Lung (tissue), 12 donors: ENCODE results near the gene GHR. TPM values are rescaled to one million over a fixed set of nuclear protein-coding genes. Genes with fewer than 3 reads are reported as not detected.

ENCODE experiments used
- ATAC-seq: fragments of 200-7000 bp; cut with Tn5 transposase; one replicate; pipeline ENCODE4 v1.9.1; 2020; ENCODE audit warnings: moderate number of reproducible peaks; ENCODE audit not compliant: insufficient read depth, low FRiP score
- DNase-seq, 3 donors: peaks; one replicate each; pipeline ENCODE4 v3.0.0-alpha.2; 2013 to 2017
- H3K27ac ChIP-seq, 2 donors: one replicate each; pipeline ENCODE4 v1.5.1; 2013; ENCODE audit warnings: mild to moderate bottlenecking in 2 of 2, moderate library complexity in 2 of 2, control low read depth in 1 of 2, inconsistent platforms in 1 of 2, low read depth in 1 of 2, low read length in 1 of 2
- H3K27me3 ChIP-seq, 3 donors: one replicate each; pipeline ENCODE4 v1.5.1; 2013; ENCODE audit warnings: low read length in 2 of 3; ENCODE audit not compliant: control insufficient read depth in 3 of 3, insufficient read depth in 3 of 3
- H3K36me3 ChIP-seq, 4 donors: one replicate each; pipeline ENCODE4 v1.5.1; 2013; ENCODE audit warnings: low read length in 4 of 4, mild to moderate bottlenecking in 1 of 4, moderate library complexity in 1 of 4; ENCODE audit not compliant: control insufficient read depth in 4 of 4, insufficient read depth in 4 of 4
- H3K4me1 ChIP-seq, 5 donors: one replicate each; pipeline ENCODE4 v1.5.1; 2013; ENCODE audit warnings: low read length in 5 of 5, mild to moderate bottlenecking in 2 of 5, moderate library complexity in 1 of 5; ENCODE audit not compliant: control insufficient read depth in 5 of 5, insufficient read depth in 5 of 5
- H3K4me3 ChIP-seq: one replicate; pipeline ENCODE4 v1.5.1; 2013; ENCODE audit warnings: mild to moderate bottlenecking, control low read depth, moderate library complexity
- H3K9ac ChIP-seq, 2 donors: one replicate each; pipeline ENCODE4 v1.5.1; 2013; ENCODE audit warnings: low read length in 2 of 2, control low read depth in 1 of 2; ENCODE audit not compliant: insufficient read depth in 1 of 2
- H3K9me3 ChIP-seq, 4 donors: one replicate each; pipeline ENCODE4 v1.5.1; 2013; ENCODE audit warnings: low read length in 3 of 4, mild to moderate bottlenecking in 1 of 4, moderate library complexity in 1 of 4; ENCODE audit not compliant: control insufficient read depth in 4 of 4, insufficient read depth in 3 of 4
- WGBS, 2 donors: extraction: QIAGEN DNeasy Blood & Tissue Kit; methylation state at CpG; one replicate each; pipeline ENCODE4 v1.1.7; 2013; 5-methylcytosine and 5-hydroxymethylcytosine counted together
- polyA plus RNA-seq, 2 donors: library from polyadenylated mRNA; stranded (reverse); fragments of 200-250 nt; gene quantifications; one replicate each; pipeline ENCODE4 v1.2.1, GENCODE V29; 2013
- total RNA-seq, 2 donors: library from RNA; depleted of rRNA in 1 of 2; stranded (reverse); fragments of >200 nt in 1 of 2; gene quantifications; one replicate each; pipeline ENCODE4 v1.2.1, GENCODE V29; 2014 to 2021
- TF ChIP-seq, protein P1 (sequence below): IDR thresholded peaks from 2 replicates; pipeline ENCODE4 v1.5.1; 2012; ENCODE audit warnings: mild to moderate bottlenecking; ENCODE audit errors: control extremely low read depth, extremely low read depth
- donor health status: control.
- donor health status: control.
- donor health status: Bipolar disorder and iron deficiency.
- donor health status: healthy.
- donor health status: DM: yes; HTN: yes; CAD: no.

The GHR gene
- total and polyA plus RNA-seq, 4 donors = 0.98 to 23.8 (median 3.2) TPM

DNA sequence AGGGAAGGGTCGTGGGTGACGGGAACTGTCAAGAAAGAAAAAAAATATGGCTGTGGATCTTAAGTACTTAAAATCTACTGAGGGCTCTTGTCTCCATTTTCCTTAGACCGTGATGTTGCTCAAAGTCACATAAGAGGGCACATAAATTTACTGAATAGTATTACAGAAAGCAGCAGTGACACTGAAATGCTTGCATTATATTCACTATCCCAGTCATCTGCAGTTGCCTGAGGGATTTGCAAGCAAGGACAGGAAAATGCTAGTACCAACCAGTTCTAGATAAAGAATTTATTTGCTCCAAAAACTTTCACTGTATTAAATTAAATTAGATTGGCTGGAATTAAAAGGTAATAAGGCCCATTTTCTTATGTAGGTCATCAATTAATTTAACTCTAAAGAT, 226.8 kb downstream of the GHR start:
- H3K9ac ChIP-seq = no peak overlapping the region
- no peaks in the 10 kb centered on the region for H3K9me3 ChIP-seq
- H3K27ac ChIP-seq = no peak overlapping the region
- DNase-seq = no peak
- TF ChIP-seq, protein P1, sequence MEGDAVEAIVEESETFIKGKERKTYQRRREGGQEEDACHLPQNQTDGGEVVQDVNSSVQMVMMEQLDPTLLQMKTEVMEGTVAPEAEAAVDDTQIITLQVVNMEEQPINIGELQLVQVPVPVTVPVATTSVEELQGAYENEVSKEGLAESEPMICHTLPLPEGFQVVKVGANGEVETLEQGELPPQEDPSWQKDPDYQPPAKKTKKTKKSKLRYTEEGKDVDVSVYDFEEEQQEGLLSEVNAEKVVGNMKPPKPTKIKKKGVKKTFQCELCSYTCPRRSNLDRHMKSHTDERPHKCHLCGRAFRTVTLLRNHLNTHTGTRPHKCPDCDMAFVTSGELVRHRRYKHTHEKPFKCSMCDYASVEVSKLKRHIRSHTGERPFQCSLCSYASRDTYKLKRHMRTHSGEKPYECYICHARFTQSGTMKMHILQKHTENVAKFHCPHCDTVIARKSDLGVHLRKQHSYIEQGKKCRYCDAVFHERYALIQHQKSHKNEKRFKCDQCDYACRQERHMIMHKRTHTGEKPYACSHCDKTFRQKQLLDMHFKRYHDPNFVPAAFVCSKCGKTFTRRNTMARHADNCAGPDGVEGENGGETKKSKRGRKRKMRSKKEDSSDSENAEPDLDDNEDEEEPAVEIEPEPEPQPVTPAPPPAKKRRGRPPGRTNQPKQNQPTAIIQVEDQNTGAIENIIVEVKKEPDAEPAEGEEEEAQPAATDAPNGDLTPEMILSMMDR = no peak
- H3K27me3 ChIP-seq = no peaks in the 10 kb centered on the region
- no peak overlapping the region for H3K4me3 ChIP-seq
- ATAC-seq = no peak
- H3K4me1 ChIP-seq = peaks cover 0 to 15% (median 7%) of the 10 kb centered on the region in 5 donors
- WGBS, 2 donors = 79 to 92% methylated on average over 3 of the region's 3 CpGs
- no peaks in the 10 kb centered on the region for H3K36me3 ChIP-seq

DNA sequence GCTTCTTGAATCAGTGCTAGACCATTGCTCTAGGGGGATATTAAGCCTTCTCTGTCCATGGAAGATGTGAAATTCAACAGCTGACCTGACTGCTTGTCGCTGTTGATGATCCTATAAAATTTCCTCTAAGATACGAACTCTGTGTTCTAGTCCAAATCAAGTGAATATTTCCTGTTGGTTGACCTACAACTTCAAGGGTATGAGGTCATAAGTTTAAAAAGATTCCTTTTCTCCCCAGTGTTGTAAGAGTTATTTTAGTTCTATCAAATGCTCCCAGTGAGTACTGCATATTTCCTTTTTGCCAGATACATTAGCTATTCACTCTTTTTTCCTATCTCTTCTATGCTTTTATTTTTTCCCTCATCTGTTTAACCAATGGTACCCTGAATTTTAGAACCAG, 230.5 kb downstream of the GHR start:
- Histone ChIP-seq H3K4me3 (no peak overlapping the region), H3K27me3 (no peaks in the 10 kb centered on the region), H3K4me1 (peaks cover 0 to 27% (median 7%) of the 10 kb centered on the region in 5 donors), H3K9ac (no peak overlapping the region), H3K27ac (no peak overlapping the region), H3K36me3 (no peaks in the 10 kb centered on the region), H3K9me3 (no peaks in the 10 kb centered on the region)
- ATAC-seq = no peak
- WGBS, 2 donors = 69 to 79% methylated on average over 2 of the region's 2 CpGs
- TF ChIP-seq, protein P1 = no peak
- no peak for DNase-seq

DNA sequence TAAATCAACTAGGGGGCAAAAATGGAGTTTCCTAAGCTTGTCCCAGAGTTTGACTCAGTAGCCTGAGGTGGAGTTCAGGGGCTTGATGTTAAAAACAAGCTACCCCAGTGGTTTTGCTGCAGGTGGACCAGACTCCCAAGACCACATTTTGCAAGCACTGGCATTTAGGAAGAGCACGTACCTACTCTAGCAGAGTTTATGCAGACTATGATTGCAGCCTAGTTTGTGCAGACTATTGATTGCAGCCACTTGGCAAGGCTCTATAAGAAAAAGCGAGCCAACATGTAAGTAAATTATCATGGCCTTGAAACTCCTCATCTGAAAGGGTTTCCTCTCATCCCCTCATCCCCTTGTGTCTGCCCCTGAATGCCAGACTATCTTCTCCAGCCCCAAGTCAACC, 231.4 kb downstream of the GHR start:
- ATAC-seq (no peak), DNase-seq (no peak)
- TF ChIP-seq, protein P1 = no peak
- Histone ChIP-seq H3K36me3 (no peaks in the 10 kb centered on the region), H3K4me3 (no peak overlapping the region), H3K9ac (no peak overlapping the region), H3K9me3 (no peaks in the 10 kb centered on the region), H3K27ac (no peak overlapping the region), H3K4me1 (peaks cover 0 to 22% (median 7%) of the 10 kb centered on the region in 5 donors), H3K27me3 (no peaks in the 10 kb centered on the region)
- 91% methylated on average over 2 of the region's 2 CpGs for WGBS, 2 donors

DNA sequence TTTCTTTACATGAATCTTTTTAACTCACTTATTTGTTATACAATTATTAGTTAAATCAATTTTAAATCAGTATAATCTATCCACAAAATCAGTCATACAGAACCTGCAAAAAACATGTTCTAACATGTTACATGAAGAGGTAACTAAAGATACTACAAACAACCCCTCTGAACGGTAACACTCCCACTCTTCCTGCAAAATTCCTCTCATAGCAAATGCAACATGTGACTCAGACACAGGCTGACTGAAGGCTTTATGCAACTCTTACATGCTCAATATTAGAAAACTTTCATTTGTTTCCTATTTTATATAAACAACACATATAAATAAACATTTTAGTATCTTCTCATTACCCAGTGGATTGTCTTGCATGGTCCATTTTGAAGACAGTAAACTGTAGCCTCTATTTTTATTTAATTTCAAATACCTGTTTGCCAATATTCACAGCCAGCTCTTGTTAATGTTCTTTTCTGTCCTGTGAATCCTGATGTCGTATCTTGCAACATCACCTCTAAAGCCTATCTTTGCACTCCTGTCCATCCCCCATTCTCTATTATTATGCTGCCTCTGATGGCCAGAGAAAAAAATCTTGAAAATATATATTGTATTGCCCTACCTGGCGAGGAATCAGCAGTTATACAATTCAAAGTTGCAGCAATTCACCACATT, 232.9 kb downstream of the GHR start:
- WGBS, 2 donors = 56 to 72% methylated on average over 3 of the region's 3 CpGs
- Histone ChIP-seq H3K9me3 (no peaks in the 10 kb centered on the region), H3K36me3 (no peaks in the 10 kb centered on the region), H3K4me1 (peaks cover 0 to 22% (median 7%) of the 10 kb centered on the region in 5 donors), H3K27me3 (no peaks in the 10 kb centered on the region), H3K9ac (no peak overlapping the region), H3K27ac (no peak overlapping the region), H3K4me3 (no peak overlapping the region)
- TF ChIP-seq, protein P1 = no peak
- ATAC-seq (no peak), DNase-seq (peak in 1 of 3 donors; percentile 33)
